Epithelial cell of esophagus (primary cell): ENCODE data around the gene MOB2.

Experiments used
- DNase-seq: peaks from one replicate; pipeline ENCODE4 v3.0.0; 2010; ENCODE audit warnings: low read depth
- H3K4me3 ChIP-seq: 2 replicates; pipeline ENCODE4 v1.5.1; 2011; ENCODE audit warnings: mild to moderate bottlenecking, low read length, control low read depth
- TF ChIP-seq, protein P1 (sequence below): IDR thresholded peaks from 2 replicates; pipeline ENCODE4 v1.5.1; 2011; ENCODE audit warnings: low read depth, mild to moderate bottlenecking, low read length, control low read depth, inconsistent platforms; ENCODE audit not compliant: insufficient read depth; ENCODE audit errors: missing control alignments

The MOB2 gene

GRCh38 chr11:1445741-1446445 lies 40.7 kb downstream of the MOB2 start:
- TF ChIP-seq, protein P1, sequence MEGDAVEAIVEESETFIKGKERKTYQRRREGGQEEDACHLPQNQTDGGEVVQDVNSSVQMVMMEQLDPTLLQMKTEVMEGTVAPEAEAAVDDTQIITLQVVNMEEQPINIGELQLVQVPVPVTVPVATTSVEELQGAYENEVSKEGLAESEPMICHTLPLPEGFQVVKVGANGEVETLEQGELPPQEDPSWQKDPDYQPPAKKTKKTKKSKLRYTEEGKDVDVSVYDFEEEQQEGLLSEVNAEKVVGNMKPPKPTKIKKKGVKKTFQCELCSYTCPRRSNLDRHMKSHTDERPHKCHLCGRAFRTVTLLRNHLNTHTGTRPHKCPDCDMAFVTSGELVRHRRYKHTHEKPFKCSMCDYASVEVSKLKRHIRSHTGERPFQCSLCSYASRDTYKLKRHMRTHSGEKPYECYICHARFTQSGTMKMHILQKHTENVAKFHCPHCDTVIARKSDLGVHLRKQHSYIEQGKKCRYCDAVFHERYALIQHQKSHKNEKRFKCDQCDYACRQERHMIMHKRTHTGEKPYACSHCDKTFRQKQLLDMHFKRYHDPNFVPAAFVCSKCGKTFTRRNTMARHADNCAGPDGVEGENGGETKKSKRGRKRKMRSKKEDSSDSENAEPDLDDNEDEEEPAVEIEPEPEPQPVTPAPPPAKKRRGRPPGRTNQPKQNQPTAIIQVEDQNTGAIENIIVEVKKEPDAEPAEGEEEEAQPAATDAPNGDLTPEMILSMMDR = no peak
- no peak overlapping the region for H3K4me3 ChIP-seq
- no peak for DNase-seq

- TF ChIP-seq, protein P1 = no peak
- H3K4me3 ChIP-seq = no peak overlapping the region
- no peak for DNase-seq
Observed at GRCh38 chr11:1444823-1445422, 41.7 kb downstream of the MOB2 start.

GRCh38 chr11:1444321-1444720 lies 42.3 kb downstream of the MOB2 start:
- DNase-seq = no peak
- TF ChIP-seq, protein P1 = no peak

DNA sequence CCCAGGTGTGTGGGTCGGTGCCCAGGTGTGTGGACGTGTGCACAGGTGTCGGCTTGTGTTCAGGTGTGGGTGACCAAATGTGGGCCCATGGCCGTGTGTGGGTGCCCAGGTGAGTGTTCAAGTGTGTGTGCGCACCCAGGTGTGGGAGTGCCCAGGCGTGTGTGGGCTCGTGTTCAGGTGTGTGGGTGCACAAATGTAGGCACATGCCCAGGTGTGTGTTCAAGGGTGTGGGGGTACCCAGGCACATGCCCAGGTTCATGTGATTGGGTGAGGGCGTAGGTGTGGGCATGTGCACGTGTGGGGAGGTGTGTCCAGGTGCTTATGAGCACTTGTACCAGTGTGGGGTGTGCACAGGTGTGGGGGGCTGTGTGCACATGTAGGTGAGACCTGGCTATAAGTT lies 42.8 kb downstream of the MOB2 start:
- TF ChIP-seq, protein P1 = no peak
- H3K4me3 ChIP-seq = no peak overlapping the region
- DNase-seq = no peak

More at GRCh38 chr11:1444321-1444720, 42.3 kb downstream of the MOB2 start:
- no peak overlapping the region for H3K4me3 ChIP-seq

GRCh38 chr11:1442807-1443366 lies 43.7 kb downstream of the MOB2 start:
- TF ChIP-seq, protein P1 = no peak
- no peak overlapping the region for H3K4me3 ChIP-seq
- DNase-seq = no peak

DNA sequence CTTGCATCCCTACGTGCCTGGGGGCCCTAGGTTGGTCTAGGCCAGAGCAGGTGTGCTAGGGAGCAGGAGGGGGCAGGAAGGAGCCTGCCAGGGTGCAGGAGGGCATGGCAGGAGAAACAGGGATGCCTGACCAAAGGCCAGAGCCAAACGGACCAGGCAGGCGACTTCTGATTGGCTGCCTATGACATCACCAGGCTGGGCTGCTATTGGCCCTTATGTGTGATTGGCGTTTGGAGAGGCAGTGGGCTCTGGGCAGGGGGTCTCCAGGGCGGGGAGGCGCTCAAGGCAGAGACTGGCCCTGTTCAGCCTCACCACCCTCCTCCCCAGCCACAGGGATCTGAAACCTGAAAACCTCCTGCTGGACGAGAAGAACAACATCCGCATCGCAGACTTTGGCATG lies 44.4 kb downstream of the MOB2 start:
- DNase-seq = no peak
- TF ChIP-seq, protein P1 = no peak
- no peak overlapping the region for H3K4me3 ChIP-seq

- TF ChIP-seq, protein P1 = no peak
- no peak for DNase-seq
- no peak overlapping the region for H3K4me3 ChIP-seq
Observed at GRCh38 chr11:1440496-1440895, 46.1 kb downstream of the MOB2 start.
